NCI-H1436 (cell line): ENCODE measurements around the gene FOXD4L4.
"Not testable (repeated sequence)": the region's sequence is repeated elsewhere in the genome, so short reads cannot be mapped to it uniquely, and the experiment has no call there.

ENCODE experiments used
- DNase-seq: peaks from one replicate; lab custom pipeline; 2025; lab: John Stamatoyannopoulos, UW

The FOXD4L4 gene

GRCh38 chr9:65737096-65737564 is at the start of gene FOXD4L4:
FOXD4L4 (plus strand) TSS chr9:65737146; CDS start chr9:65737146, 0 bp downstream.
- DNase-seq, result not testable (repeated sequence)

GRCh38 chr9:65703550-65703949 is 33.4 kb upstream of the FOXD4L4 start:
- DNase-seq, result not testable (repeated sequence)

GRCh38 chr9:65714445-65714844 is 22.5 kb upstream of the FOXD4L4 start:
- not testable (repeated sequence) for DNase-seq

GRCh38 chr9:65738133-65738532 is 1.2 kb downstream of the FOXD4L4 start:
- DNase-seq, result not testable (repeated sequence)
